Stimulated activated CD4-positive, alpha-beta T cell treated with anti-CD3 and anti-CD28 coated beads, Interleukin-12 subunit alpha, Interleukin-12 subunit beta, amount 100 ng/mL, for 48 hours (primary cell): ENCODE data around the gene HIF3A.

Source experiments
- DNase-seq, 3 donors: peaks; one replicate each; pipeline ENCODE4 v3.0.0-alpha.2; 2020; ENCODE audit warnings: low read depth in 2 of 3, low spot score in 1 of 3

HIF3A gene

DNA sequence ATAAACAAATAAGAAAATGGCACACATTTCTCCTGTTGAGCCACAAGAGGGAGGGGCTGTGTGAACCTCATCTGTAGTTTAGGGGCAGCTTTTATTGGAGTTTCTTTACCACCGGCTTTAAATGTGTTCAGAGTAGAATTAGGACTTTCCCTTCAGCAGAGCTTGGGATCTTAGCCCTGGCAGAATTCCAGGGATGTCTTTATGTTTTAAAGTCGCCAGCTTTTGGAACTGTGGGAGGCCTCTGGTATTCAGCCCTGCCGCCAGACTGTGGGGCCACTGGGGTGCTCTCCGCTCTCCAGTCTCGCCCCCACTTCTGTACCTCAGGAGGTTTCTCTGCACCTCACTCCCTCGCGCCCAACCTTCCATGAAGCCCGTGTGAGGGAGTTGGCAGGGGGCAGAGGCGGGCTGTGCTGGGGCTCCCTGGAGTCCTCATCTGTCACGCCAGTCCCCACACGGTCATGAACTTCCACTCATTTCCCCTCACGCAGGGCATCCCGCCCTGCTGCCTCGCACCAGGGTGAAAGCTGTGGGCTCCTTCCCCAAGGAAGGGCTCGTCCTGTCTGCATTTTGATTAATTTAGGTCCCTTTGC is 85.0 kb downstream of the HIF3A start:
- no peak for DNase-seq

DNA sequence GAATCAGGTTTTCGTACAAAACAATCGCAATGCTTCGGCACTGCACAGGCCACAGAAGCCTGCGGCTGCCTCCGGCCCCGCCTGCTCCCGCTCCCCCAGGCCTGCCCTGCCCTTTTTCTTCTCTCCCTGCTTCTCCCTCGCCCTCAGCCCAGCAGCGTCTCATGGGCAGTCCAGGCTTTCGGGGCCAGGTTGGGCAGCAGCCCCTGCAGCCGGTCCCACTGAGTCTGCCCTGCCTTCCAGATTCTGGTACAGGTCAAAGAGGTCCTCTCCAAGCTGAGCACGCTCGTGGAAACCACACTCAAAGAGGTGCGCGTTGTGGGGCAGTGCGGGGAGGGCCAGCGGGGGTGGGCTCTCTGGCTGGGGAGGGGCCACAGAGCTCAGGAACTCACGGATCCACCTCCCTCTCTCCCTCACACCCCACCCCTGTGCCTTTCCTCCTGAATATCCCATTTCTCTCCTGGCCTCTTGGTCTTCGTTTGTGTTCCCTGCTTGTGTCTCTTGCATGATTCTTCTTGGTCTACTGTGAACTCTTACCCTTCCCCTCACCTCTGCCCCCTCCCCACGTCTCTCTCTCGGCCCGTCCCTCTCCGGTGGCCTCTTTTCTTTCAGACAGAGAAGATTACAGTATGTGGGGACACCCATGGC is 86.5 kb downstream of the HIF3A start:
- DNase-seq: no peak

DNA sequence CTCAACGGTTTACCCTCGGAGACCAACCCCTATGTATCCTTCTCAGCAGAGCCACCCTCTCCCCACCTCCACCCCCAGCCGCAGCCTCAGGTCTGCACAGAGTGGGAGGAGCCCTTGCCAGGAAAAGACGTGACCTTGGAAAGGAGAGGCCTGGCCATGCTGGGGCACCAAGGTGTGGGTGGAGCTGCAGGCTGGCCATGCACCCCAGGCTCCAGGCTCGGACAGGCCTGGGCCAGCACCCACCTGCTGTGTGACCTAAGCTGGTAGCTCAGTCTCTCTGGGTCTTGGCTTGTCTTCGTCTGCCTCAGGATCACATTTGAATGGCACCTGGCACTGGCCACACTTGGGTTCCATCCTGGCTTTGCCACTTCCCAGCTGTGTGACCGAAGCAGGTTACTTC is 87.0 kb downstream of the HIF3A start:
- no peak for DNase-seq

DNA sequence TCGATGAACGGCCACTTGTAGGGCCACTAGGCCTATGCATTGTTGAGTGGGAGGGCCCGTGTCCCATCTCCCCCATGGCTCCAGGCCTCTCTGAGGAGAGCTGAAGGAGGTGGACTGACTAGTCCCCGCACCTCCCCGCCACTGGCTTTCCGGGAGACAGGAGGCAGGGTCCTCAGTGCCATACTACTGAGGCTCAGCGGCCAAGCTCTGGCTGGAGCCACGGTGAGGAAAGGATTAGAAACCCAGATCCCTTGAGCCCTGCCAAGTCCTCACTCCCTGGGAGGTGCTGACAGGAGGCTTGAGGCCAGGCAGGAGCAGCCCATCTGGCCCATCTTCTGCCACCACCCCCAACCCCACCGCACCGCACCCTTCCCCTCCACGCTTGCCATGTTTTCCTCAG is 87.6 kb downstream of the HIF3A start:
- no peak for DNase-seq

DNA sequence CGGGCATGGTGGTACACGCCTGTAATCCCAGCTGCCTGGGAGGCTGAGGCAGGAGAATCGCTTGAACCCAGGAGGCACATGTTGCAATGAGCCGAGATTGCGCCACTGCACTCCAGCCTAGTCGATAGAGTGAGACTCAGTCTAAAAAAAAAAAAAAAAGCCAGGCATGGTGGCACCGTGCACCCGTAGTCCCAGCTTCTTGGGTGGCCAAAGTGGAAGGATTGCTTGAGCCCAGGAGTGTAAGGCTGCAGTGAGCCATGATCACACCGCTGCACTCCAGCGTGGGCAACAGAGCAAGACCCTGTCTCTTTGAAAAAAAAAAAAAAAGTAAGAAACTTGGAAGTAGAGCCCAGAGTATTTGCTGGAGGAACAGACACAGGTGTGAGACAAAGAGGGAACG is 88.8 kb downstream of the HIF3A start:
- DNase-seq: no peak

DNA sequence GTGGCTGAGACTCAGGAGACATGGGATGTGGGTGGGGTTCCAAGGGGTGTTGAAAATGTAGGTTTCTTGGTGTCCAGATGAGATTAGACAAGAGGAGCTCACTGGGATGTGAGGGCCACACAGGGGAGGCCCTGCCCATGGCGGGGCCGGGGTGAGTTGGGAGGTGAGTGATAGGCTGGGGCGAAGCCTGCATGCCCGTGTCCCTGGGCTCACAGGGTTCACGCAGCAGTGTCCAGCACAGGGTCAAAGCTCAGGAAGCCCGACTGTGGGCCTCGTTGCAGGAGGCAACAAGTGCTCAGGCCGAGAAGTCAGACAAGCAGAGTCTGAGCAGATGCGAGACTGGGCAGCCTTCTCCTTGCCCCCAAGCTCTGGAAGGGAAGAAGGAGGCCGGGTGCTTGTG is 89.3 kb downstream of the HIF3A start:
- no peak for DNase-seq

DNA sequence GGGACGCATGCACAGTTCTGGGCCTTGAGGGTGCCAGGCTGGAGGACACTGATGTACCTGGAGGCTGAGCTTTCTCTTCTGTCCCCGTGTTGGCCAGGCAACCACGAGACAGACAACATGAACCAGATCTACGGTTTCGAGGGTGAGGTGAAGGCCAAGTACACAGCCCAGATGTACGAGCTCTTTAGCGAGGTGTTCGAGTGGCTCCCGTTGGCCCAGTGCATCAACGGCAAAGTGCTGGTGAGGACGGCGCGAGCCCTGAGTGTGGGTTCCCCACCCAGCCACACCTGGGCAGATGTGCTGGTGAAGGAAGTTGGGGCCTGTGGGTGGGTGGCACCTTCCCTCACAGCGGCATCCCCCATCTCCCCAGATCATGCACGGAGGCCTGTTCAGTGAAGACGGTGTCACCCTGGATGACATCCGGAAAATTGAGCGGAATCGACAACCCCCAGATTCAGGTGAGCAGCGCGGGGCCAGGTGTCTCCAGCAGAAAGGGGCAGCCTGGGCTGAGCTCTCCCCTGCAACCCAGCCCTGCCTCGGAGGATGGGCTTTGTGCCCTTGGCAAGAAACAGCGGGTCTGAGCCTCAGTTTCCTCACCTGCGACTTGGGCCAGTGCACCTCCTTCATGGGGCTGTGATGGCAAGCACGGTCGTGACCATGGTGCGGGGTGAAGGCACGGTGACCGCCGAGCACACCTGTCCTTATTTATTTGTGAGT is 90.3 kb downstream of the HIF3A start:
- no peak for DNase-seq

DNA sequence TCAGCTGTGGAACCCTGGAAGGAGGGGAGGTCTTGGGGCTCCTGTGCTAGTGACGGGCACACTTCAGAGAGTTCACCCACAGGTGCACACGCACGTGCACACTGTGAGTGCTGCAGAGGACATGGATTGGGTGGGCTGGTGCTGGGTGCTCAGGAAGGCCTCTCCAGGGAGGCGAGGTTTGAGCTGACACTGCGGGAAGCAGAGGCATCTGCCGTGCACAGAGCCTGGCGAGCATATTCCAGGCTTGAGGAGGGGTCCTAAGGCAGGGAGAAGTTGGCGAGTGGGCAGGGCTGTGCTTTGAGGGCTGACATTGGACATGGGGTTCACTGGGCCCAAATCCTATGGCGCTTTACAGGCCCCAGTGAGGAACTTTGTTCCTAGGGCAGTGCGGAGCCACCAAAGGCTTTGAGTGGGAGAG is 90.9 kb downstream of the HIF3A start:
- DNase-seq: no peak

DNA sequence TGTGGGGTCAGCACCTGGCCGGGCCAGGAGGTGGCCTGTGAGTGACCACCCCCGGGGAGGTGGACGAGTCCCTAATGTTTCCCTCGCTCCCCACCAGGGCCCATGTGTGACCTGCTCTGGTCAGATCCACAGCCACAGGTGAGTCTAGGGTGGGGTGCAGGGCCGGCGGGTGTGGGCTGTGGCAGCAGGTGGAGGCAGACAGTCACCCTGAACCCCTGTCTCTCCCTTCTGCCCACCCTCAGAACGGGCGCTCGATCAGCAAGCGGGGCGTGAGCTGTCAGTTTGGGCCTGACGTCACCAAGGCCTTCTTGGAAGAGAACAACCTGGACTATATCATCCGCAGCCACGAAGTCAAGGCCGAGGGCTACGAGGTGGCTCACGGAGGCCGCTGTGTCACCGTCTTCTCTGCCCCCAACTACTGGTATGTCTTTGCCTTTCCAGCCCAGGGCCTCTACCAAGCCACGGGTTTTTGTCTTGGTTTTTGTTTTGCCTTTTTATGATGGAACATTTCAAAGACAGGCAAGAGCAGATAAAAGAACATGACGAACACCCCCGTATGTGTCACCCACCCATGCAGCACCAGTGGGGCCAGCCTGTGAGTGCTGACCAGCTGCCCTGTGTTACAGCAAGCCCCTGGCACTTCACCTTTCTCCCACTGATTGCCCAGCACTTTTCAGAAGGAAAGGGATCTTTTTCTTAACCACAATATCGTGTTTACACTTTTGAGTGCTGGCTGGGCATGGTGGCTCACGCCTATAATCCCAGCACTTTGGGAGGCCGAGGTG is 91.7 kb downstream of the HIF3A start:
- DNase-seq: no peak

DNA sequence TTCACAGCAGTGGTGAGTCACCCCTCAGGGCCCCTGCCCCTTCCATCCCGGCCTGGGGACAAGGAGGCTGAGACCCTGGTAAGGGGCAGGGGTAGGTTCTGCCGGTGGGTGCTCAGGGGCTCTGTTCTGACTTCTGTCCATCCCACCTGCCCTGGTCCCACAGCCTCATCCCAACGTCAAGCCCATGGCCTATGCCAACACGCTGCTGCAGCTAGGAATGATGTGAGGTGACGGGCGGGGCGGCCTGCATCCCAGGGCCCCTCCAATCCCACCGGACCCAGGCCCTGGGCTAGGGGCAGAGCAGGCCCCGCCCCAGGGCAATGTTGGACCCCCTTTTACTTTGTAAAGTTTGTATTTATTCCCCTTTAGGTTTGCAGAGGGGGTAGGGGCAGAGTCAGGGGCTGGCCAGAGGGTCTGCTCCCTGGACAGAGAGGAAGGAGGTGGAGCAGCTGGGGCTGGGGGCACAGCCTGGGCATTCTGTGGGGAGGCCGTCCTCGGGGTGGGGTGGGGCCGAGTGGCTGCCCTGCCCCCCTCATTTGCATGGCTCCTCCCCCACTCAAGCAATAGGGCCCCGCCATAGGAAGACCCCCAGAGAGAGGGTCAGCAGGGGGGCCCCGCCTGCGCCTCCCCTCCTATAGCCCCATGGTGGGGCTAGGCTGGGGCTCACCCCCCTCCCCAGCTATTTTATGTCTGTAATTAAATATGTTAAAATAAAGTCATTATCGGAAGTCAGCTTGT is 93.4 kb downstream of the HIF3A start:
- DNase-seq: no peak

DNA sequence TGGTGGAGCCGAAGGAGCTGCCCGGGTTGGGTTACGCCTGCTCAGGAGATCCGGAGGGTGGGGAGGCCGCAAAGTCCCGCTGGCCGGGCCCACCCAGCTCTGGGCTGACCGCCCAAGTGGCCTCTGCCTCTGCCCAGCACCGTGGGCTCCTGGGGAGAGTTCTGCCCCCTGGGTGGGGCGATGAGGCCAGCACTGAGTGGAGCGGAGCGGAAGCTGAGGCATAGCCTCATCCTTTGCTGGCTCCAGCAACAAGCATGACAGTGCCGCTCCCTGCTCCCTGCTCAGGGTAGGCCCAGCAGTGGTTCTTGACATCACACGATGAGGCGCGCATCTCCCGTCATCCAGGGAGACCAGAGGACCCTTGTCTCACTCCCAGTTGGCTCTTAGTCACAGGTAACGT is 94.0 kb downstream of the HIF3A start:
- no peak for DNase-seq

DNA sequence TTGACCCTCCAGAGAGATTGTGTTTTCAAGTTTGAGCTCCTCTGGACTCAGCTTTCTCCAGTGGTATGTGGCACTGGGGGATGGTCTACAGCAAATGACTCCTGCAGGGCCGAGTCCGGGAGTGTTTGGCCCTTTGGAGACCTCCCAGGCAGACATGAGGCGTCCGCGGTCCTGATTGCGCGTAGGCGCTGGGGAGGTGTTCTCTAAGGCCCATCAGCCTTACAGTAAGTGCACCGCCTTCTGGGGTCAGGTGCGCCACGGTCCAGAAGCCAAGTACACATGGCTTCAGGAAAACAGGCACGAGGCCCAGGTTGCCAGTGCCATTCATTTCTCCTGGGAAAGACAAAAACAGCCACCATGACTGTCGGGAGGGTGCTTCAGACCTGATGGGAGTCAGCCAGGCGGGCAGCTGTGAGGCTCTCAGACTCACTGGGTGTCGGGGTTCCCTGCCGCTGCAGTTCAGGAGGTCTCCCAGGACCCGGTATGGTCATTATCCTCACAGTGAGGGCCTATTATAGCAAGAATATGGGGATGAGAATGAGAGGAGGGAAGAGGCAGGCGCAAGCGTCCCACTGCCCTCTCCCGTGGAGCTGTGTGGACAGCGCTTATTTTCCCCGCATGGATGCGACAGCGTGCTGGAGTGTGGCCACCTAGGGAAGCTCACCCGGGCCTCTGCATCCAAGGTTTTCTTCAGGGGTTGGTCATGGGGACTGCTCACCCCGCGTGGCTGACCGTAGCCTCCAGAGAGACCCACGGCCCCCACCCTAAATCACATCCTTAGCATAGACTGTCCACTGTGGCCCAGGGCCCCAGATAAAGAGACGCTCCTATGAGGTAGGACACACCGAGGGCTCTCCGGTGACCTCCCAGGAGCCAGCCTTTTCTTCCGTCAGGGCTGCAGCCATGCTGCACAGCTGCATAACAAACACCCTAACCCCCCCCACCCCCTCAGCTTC is 94.7 kb downstream of the HIF3A start:
- no peak for DNase-seq

DNA sequence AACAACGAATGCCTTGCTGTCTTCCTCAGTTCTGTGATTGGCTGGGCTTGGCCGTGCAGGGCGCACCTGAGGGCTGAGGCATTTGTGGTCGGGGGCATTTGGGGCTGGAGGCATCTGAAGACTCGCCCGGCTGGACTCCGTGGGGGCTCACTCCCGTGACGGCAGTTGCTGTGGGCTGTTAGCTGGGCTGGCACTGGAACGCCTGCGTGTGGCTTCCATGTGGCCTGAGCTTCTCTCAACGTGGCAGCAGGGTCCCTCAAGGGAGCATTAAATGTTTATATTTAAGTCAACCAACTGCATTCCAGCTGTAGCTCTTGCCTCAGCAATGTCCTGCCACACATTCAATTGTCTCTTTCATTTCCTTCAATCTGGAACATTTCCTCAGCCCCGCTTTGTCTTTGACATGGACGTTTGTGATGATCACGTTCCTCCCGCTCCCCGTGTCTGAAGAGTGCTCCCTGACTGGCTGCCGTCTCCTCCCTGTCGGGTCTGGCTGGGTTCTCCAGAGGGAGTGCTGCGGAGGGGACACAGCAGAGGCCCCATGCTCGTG is 95.5 kb downstream of the HIF3A start:
- no peak for DNase-seq

DNA sequence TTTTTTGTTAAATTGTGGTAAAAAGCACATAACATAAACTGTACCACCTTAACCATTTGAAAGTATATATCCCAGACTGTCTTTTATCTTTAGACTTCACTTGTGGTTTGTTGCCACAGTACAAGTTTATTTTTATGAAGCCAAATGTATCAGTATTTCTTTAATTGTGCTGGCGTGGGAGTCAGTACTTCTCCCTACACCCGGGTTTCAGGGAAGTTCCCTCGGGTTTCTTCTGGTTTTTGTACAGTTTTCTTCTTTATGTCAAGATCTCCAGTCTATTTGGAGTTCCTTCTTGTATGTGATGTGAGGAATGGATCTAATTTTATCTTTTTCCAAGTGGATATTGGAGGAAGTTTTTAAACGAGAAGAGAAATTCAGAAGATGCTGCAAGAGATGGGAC is 96.0 kb downstream of the HIF3A start:
- DNase-seq: no peak
